Measurements from ENCODE around the gene PHPT1.
A peak's percentile ranks its signal among the peaks of the same experiment; 100 is the strongest.
"Not testable (repeated sequence)": the region's sequence is repeated elsewhere in the genome, so short reads cannot be mapped to it uniquely, and the experiment has no call there.

PHPT1 gene

DNA sequence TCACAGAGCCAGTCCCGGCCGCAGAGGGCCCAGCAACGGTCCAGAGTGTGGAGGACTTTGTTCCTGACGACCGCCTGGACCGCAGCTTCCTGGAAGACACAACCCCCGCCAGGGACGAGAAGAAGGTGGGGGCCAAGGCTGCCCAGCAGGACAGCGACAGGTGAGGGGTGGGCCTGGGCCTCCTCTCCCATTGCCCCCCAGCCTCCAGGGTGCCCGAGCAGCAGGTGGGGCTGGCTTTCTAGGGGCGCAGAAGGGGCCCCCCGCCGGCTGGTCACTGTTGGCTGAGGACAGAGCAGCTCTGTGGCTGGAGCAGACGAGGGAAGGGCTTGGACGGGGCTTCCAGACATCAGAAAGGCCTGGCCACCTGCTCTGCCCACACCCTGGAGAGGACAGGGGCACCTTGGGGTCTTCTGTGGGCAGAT lies 11.3 kb upstream of the PHPT1 start:
- peak; percentile 17 for DNase-seq

DNA sequence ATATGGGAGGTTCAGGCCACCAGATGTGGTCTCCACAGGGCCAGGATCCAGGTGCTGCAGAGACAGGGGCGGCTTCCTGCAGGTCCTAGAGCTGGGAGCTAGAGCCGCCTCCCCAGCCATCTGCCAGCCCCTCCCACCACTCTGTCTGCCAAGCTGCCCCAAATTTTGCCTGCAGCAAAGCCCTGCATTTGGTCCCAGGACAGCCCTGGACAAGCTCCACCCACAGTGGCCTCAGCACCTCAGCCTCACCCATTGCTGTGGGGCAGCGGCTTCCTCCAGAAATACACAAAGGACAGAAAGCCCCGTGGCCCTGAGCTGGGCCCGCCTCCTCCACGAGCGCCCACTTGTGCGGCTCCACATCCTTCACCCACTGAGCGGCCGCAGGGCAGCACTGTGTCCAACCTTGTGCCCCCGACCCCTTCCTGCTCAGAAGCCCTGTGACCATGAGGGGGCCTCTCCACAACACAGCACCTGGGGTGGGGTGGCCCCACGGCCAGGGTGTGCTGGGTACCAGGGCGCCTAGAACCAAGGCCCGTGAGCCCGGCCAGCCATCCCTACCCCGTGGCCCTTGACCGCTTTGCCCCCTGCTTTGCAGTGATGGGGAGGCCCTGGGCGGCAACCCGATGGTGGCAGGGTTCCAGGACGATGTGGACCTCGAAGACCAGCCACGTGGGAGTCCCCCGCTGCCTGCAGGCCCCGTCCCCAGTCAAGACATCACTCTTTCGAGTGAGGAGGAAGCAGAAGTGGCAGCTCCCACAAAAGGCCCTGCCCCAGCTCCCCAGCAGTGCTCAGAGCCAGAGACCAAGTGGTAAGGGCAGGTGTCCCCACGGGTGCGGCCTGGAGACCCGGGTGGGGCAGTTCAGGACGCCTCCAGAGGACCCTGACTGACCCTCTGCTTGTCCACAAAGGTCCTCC lies 10.6 kb upstream of the PHPT1 start:
- DNase-seq: peak; percentile 24

DNA sequence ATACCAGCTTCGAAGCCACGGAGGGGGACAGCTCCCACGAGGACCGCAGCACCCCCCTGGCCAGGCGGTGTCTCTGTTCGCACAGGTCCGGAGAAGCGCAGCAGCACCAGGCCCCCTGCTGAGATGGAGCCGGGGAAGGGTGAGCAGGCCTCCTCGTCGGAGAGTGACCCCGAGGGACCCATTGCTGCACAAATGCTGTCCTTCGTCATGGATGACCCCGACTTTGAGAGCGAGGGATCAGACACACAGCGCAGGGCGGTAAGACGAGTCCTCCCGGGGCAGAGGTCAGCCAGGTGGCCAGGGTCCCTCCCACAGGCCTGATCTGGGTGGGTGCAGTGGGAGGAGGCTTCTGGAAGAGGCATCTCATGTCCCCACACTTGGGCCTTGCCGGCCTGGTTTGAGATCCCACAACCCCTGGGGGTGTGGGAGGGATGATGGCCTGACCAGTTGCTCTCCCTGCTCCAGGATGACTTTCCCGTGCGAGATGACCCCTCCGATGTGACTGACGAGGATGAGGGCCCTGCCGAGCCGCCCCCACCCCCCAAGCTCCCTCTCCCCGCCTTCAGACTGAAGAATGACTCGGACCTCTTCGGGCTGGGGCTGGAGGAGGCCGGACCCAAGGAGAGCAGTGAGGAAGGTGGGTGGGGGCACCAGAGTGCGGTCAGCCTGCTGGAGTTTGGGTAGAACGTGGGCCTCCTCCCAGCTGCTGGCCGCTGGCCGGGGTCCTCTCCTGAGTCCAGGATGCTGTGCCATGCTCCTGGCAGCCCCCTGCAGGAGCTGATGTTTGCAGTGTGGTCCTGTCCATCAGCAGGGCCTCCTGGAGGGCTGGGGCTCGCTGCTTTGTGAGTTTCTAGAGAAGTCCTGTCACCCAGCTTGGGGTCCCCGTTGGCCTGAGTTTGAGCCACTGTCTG lies 9.7 kb upstream of the PHPT1 start:
- peak; percentile 19 for DNase-seq

DNA sequence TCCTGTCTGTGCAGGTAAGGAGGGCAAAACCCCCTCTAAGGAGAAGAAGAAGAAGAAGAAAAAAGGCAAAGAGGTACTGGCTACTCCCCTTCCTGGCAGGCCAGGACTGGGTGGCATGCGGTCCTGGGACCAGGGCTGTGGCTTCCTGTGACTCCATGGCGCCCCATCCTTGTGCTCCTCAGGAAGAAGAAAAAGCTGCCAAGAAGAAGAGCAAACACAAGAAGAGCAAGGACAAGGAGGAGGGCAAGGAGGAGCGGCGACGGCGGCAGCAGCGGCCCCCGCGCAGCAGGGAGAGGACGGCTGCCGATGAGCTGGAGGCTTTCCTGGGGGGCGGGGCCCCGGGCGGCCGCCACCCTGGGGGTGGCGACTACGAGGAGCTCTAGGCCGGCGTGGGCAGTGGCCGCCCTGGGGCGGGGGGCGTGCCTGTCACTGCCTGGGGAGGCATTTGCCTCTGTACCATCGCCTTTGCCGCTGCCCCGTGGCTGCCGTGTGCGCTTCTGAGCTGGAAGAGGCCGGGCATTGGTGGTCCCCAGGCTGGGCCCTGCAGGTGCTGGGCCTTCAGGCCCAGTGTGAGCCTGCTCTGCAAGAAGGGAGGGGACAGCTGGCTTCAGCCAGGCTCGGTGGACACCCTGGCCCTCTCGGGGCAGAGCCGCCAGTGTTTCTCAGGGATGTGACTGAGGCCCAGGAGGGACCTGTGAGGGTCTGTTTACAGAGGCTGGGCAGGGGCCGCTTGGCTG lies 8.9 kb upstream of the PHPT1 start:
- DNase-seq: peak; percentile 24

DNA sequence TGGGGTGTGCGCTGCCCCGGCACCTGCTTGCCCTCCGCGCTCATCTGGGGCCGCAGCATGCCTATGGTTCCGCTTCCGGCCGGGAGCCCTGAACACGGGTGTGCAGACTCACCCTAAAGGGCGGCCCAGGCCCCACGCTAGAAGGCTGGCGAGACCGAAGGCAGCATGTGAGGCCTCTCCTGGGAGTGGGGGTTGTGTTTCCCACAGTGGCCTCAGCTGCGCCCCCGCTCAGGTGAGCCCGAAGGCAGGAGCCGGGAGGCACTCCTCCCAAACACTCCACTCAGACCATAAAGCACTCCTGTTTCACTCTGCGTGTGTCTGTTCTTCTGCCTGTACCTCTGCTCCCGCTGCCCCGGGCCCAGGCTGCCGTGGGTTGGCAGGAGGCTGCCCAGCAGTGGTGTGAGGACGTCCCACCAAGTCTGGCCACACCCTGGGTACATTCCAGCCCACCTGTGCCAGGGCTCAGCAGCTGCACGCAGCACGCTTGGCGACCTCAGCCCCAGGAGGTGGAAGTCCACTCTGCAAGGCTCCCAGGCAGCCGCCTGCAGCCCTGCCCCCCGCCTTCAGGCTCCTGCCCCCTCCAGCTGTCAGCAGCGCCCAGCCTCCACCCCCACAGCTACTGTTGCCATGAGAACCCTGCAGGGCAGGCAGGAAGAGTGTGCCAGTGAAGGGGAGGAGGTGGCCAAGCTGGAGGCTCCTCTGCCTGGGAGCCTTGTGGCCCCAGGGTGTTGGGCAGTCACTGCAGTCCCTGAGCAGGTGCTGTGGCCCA lies 8.1 kb upstream of the PHPT1 start:
- DNase-seq: peak; percentile 76

DNA sequence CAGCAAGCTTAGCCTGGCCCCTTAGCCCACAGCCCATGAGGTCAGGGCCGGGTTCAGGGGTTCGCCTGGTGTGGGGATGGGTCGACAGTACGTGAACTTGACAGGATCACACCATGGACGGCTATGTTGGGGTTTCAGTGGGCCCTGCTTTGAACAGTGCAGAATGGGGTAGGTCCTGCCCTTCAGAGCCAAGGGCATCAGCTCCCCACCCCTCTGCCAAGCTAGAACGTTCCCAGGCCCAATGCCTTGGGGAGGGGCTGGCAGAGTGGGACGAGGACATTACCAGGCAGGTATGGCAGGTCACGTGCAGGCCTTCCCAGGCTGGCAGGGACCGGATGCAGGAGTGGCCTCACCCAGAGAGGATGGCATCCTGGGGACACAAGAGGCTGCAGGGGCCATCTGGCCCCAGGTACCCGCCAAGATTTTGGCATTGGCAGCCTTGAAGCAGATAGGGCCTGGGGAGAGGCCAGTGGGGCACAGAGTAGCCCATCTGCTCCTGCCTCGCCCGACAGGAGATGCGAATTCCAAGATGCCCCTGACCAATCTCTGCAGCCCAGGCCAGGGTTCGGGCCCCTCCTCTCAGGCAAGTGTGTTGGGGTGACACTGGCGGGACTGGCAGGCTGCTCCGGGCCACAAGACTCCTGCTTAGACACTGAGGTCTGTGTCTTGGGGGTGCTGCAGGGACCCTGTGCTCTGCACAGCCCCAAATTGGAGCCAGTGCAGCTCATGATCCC lies 7.4 kb upstream of the PHPT1 start:
- DNase-seq: peak; percentile 40

DNA sequence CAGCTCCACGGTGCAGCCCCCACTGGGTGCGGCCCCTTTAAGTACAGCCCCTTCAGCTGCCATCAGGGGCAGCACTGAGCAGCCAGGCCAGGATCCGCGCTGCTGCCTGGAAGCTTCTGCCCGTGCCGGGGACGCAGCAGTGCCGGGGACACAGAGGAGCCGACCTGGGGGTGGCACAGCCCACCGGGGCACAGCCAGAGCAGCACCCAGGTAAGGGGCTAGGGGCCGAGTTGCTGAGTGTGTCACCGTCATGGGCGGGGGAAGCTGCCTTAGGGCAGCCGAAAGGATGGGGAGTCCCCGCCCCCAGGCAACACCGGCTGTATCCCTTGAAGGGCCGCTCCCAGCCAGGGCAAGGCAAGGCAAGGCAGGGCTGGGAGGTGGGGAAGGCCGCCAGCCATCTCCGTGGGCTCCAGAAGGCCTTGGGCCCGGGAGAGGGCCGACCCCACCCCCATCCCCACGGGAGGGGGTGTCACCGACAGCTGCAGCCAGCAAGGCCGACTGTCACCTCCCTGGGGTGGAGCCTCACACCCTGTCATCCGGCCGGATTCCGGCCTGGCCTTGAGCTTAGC lies 6.7 kb upstream of the PHPT1 start, which contains the start of gene AJM1:
TSS of gene AJM1 (plus strand) at position 99 of the 569 bp plus-strand sequence. CDS start 1,937 bp downstream, outside the sequence.
- peak; percentile 86 for DNase-seq

DNA sequence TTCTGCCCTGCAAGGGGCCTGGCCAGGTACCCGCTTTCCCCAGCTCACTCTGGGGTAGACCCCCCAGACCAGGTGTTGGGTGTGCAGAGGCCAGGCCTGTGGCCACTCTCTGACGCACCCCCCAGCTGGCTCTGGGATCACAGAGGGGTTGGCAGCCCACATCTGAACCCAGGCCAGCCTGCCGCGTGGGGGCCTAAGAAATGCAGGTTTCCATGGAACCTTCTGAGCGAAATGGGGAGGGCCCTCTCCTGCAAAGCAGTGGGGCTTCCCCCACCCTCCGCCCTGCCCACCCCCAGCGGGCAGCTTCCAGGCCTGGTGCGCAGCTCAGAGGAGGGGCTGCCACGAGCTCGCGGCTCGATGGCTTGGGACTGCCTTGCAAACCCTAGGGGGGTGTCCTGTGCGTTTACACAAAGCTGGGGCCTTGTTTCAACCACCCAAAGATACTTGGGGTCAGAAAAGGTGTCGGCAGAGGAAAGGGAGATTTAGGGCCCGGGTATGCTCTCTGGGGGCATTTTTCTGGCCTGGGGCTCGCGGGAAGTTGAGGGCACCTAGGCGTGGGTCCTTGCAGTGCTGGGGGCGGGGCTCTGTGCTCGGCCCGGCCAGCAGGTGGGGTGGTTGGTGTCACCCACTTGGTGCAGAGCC lies 5.9 kb upstream of the PHPT1 start:
- DNase-seq: not testable (repeated sequence)

DNA sequence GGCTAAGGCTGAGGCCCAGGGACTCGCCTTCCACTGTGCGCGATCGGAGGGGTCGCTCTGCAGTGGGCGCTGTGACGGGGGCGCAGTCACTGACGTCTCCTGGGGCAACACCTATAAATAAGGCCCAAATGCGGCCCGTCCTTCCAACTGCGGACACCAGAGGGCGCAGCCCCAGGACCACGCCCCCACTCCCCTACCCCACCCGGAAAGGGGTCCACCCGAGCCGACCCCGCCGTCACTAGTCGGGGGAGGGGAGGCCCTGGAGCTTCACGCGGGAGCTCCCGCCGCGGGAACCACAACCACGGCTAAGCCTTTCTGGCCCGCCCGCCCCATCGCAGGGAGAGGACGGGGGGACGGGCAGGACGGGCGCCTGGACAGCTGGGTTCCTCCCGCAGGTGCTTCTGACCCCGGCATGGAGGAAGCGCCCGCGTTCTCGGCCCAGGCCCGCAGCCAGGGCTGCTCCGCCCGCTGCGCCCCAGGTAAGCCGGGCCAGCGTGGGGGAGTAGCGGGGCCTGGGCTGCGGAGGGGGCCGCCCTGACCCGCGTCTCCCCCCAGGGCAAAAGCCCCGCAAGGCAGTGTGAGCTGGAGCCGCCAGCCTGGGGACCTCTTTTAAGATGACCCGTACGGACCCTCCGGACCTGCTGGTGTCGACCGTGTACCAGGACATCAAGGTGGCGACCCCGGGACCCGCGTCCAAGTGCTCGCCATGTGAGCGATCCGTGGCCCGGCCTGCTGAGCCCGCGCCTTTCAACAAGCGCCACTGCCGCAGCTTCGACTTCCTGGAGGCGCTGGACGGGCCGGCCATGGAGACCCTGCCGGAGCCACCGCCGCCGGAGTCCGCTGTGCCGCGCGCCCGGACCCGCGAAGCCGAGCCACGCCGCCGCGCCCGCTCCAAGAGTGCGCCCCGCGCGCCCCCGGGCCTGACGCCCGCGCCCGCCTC lies 5.1 kb upstream of the PHPT1 start:
- DNase-seq: peak; percentile 56

DNA sequence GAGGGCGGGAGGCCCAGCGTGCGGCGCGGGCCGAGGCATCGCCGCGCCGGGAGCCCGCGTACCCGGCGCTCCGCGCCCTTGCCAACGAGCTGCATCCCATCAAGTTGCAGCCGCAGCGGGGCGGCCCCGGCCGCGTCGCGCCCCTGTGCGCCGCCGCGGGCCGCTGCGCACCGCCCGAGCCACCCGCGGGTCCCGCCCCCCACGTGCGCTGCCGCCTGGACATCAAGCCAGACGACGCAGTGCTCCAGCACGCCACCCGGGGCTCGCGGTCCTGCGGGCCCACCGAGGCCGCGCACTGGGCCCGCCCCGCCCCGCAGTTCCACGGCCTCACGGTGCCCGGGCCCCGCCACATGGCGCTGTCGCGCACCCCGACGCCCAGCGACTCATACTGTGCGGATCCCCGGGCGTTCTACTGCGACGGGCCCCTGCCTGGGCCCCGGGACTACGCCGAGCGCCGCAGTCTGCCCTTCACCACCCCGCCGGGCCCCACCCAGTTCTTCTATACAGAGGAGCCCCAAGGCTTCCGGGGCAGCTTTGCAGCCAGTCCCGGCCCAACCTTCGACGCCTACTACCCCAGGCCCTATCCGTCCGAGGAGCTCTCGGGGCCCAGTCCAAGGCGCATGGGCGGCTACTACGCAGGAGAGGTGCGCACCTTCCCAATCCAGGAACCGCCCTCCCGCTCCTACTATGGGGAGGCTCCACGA lies 4.3 kb upstream of the PHPT1 start:
- DNase-seq: no peak

DNA sequence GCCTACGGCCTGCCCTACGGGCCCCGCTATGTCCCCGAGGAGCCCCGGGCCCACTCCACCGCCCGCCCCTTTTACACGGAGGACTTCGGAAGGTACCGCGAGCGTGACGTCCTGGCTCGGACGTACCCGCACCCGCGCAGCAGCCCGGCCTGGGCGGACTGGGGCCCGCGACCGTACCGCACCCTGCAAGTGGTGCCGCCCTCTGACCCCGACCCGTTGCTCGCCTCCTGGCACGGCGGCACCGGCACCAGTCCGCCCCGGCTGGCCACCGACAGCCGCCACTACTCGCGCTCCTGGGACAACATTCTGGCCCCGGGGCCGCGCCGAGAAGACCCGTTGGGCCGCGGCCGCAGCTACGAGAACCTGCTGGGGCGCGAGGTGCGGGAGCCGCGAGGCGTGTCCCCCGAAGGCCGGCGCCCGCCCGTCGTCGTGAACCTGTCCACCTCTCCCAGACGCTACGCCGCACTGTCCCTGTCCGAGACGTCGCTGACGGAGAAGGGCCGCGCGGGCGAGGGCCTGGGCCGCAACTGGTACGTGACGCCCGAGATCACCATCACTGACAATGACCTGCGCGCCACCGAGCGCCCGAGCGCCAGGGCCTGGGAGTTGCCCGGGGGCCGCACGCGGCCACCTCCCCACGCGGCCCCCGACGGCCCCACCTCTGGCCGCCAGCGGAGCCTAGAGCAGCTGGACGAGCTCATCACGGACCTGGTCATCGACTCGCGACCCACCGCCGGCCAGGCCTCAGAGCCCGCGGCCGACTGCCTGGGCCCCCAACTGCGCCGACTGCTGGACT lies 3.5 kb upstream of the PHPT1 start:
- DNase-seq: no peak

DNA sequence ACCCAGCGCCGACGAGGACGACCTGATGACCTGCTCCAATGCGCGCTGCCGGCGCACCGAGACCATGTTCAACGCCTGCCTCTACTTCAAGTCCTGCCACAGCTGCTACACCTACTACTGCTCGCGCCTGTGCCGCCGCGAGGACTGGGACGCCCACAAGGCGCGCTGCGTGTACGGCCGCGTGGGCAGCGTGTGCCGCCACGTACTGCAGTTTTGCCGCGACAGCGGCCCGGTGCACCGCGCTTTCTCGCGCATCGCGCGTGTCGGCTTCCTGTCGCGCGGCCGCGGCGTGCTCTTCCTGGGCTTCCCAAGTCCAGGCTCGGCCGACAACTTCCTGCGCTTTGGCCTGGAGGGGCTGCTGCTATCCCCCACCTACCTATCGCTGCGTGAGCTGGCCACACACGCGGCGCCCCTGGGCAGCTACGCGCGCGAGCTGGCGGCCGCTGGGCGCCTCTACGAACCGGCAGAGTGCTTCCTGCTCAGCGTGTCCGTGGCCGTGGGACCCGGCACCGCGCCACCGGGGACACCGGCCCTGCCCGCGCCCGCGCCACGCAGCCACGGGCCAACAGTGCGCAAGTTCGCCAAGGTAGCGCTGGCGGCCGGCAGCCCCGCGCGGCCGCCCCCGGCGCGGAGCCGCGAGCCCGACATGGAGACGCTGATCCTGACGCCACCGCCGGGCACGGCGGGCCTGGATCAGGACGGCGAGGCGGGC lies 2.7 kb upstream of the PHPT1 start:
- no peak for DNase-seq

DNA sequence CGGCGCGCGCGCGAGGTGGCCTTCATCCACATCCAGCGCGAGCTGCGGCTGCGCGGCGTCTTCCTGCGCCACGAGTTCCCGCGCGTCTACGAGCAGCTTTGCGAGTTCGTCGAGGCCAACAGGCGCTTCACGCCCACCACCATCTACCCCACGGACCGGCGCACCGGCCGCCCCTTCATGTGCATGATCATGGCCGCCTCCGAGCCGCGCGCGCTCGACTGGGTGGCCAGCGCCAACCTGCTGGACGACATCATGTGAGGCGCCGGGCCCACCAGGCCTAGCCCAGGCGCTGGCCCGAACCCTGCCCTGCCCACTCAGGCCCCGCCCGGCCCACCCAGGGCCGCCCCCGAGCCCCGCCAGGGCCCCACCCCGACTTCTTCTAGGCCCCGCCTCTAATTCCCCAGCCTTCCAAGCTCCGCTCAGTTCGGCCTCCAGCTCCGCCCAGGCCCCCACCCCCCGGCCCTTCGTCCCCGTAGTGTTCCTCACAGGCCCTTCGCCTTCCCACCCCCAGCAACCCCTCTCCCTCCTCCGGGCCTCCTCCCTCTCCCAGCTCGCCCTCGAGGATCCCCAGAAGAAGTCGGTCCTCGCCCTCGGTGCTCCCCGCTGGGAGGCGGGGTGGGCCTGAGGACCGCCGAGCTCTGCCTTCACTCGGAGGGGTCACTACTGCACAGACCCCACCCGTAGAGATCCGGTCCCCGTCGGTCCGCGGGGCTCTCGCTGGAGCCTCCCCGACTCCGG lies 2.0 kb upstream of the PHPT1 start:
- peak; percentile 87 for DNase-seq

DNA sequence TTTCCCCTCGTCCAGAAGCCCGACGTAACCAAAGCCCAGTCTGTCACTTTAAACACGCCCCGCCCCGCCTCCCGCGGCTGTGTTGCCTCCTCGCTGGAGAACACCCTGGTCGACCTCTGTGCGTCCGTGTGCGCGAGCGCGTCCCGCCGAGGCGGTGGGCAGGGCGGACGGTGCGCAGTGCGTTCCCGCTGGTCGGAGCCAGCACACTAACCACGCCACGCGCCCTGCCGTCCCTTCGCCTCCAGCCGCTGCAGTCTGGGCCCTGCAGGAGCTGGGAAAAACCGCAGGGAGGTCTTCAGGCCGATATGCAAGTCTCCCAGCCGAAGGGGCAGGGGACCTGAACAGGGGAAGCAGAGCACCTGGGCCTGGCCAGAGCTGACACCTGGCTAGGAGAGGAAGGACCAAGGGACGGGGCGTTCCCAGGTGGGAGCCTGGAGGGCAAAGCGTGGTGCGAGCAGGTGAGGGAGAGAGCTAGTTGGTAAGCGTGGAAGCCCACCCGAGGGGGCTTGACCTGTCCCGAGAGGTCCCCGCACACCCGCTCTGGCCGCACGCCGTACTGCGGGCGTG lies 1.3 kb upstream of the PHPT1 start:
- DNase-seq: peak; percentile 90

DNA sequence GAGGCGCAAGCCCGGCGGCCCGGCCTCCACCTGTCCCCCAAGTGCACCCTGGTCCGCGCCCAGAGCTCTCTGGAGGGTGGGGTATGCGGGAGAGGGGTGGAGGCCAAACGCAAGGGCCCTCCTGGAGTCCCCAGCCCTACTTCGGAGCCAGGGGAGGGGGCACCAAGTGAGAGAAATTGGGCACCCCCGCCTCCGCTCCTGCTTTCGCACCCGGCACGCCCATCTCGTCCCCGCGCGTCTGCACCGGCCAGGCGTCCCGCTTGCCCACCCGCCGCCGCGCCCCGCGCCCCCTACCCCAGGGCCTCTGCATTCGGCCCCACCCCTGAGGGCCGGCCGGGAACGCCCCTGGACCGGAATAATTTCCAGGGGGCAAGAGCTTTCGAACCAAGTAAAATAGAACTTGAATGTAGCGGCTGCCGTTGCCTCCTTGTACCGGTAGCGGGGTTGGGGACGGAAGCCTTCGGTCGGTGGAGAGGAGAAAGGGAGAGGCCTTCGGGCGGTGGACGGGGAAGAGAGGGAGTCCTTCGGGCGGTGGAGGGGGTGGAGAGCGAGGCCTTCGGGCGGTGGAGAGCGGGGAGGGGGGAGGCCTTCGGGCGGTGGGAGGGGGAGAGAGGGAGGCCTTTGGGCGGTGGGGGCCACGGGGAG lies 694 bp upstream of the PHPT1 start:
- peak; percentile 69 for DNase-seq

All from femur (tissue), 1 donor.